Measurements from ENCODE around the gene MXRA7. TPM values are rescaled to one million over a fixed set of nuclear protein-coding genes. Genes with fewer than 3 reads are reported as not detected.
A peak's percentile ranks its signal among the peaks of the same experiment; 100 is the strongest.

Gene MXRA7
- total RNA-seq, 1 donor from 2014 or later: 54.0 TPM

GRCh38 chr17:76676629-76677028 lies 34.1 kb downstream of the MXRA7 start:
- TF ChIP-seq CTCF (conservative IDR thresholded peaks at IDR 0.05): no peak
- no peak for DNase-seq (ENCODE audit: low read depth, low spot score)
- peaks cover 18% of the 10 kb centered on the region for H3K4me1 Mint-ChIP-seq
- no peaks in the 10 kb centered on the region for H3K36me3 Mint-ChIP-seq (ENCODE audit: low read depth)
- H3K27me3 Mint-ChIP-seq (ENCODE audit: low read depth): no peaks in the 10 kb centered on the region
- no peak overlapping the region for H3K27ac Mint-ChIP-seq (ENCODE audit: unreplicated experiment)
- H3K9me3 Mint-ChIP-seq: peaks cover 3% of the 10 kb centered on the region
- H3K4me3 Mint-ChIP-seq: no peak overlapping the region

- peaks cover 22% of the 10 kb centered on the region for H3K4me1 Mint-ChIP-seq
- peaks cover 4% of the 10 kb centered on the region for H3K9me3 Mint-ChIP-seq
- no peak overlapping the region for H3K4me3 Mint-ChIP-seq
These were observed 35.1 kb downstream of the MXRA7 start for GRCh38 chr17:76675648-76676047.

GRCh38 chr17:76674600-76674999 lies 36.2 kb downstream of the MXRA7 start:
- no peaks in the 10 kb centered on the region for H3K27me3 Mint-ChIP-seq (ENCODE audit: low read depth)
- peaks cover 4% of the 10 kb centered on the region for H3K9me3 Mint-ChIP-seq
- H3K4me1 Mint-ChIP-seq: peaks cover 23% of the 10 kb centered on the region
- no peak overlapping the region for H3K27ac Mint-ChIP-seq (ENCODE audit: unreplicated experiment)
- DNase-seq (ENCODE audit: low read depth, low spot score): no peak
- TF ChIP-seq CTCF (conservative IDR thresholded peaks at IDR 0.05): no peak
- H3K36me3 Mint-ChIP-seq (ENCODE audit: low read depth): no peaks in the 10 kb centered on the region
- H3K4me3 Mint-ChIP-seq: no peak overlapping the region

More at GRCh38 chr17:76675648-76676047, 35.1 kb downstream of the MXRA7 start:
- no peak for DNase-seq (ENCODE audit: low read depth, low spot score)
- Mint-ChIP-seq H3K36me3 (ENCODE audit: low read depth) (no peaks in the 10 kb centered on the region), H3K27ac (ENCODE audit: unreplicated experiment) (no peak overlapping the region), H3K27me3 (ENCODE audit: low read depth) (no peaks in the 10 kb centered on the region)
- no peak for TF ChIP-seq CTCF (conservative IDR thresholded peaks at IDR 0.05)

- no peak for TF ChIP-seq CTCF (conservative IDR thresholded peaks at IDR 0.05)
- peak overlapping the region; percentile 47 for H3K4me3 Mint-ChIP-seq
- no peaks in the 10 kb centered on the region for H3K27me3 Mint-ChIP-seq (ENCODE audit: low read depth)
- H3K27ac Mint-ChIP-seq (ENCODE audit: unreplicated experiment): no peak overlapping the region
- peaks cover 4% of the 10 kb centered on the region for H3K9me3 Mint-ChIP-seq
- no peak for DNase-seq (ENCODE audit: low read depth, low spot score)
- H3K4me1 Mint-ChIP-seq: peaks cover 23% of the 10 kb centered on the region
- H3K36me3 Mint-ChIP-seq (ENCODE audit: low read depth): no peaks in the 10 kb centered on the region
These were observed 37.0 kb downstream of the MXRA7 start for GRCh38 chr17:76673729-76674128.

- H3K9me3 Mint-ChIP-seq: peaks cover 4% of the 10 kb centered on the region
- DNase-seq (ENCODE audit: low read depth, low spot score): no peak
- no peak overlapping the region for H3K27ac Mint-ChIP-seq (ENCODE audit: unreplicated experiment)
- H3K4me3 Mint-ChIP-seq: peak overlapping the region; percentile 91
- no peak for TF ChIP-seq CTCF (conservative IDR thresholded peaks at IDR 0.05)
- H3K4me1 Mint-ChIP-seq: peaks cover 23% of the 10 kb centered on the region
- H3K36me3 Mint-ChIP-seq (ENCODE audit: low read depth): no peaks in the 10 kb centered on the region
- no peaks in the 10 kb centered on the region for H3K27me3 Mint-ChIP-seq (ENCODE audit: low read depth)
These were observed 37.9 kb downstream of the MXRA7 start for GRCh38 chr17:76672892-76673291.
